Stimulated activated CD4-positive, alpha-beta T cell treated with anti-CD3 and anti-CD28 coated beads, Interleukin-4, amount 100 ng/mL, for 4 hours (primary cell): Measurements from ENCODE around the gene PSMB10.

Experiments
- DNase-seq, 2 experiments: peaks; one replicate each; pipeline ENCODE4 v3.0.0-alpha.2; 2020

Gene PSMB10

GRCh38 chr16:67888331-67888730, 48.3 kb downstream of the PSMB10 start:
- no peak for DNase-seq

DNA sequence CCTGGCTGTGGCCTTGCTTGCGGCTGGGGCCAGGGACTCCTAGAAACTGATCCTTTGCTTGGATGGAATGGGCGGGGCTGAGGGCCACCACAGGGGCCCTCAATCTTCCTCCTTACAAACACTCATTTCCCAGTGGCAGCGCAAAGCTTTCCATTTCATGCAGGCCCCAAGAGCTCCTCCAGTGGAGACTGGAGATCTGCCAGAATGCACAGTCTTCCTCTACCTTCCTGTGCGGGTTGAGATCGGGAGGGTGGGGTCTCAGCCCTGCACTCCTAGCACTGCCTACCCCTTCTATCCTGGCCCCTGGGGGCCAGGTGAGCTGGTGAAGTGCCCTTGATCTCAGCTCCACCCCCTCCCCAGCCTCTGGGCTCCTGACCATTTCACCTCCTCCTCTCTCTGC, 50.3 kb downstream of the PSMB10 start:
- DNase-seq: no peak

- no peak for DNase-seq
Observed at GRCh38 chr16:67885976-67886375, 50.7 kb downstream of the PSMB10 start.

GRCh38 chr16:67885545-67885944, 51.1 kb downstream of the PSMB10 start:
- no peak for DNase-seq

GRCh38 chr16:67884684-67885083, 52.0 kb downstream of the PSMB10 start, which contains the start of gene NRN1L:
TSS of gene NRN1L (plus strand) at chr16:67884885. CDS start at chr16:67884904, 19 bp downstream.
- DNase-seq: no peak
